ENCODE data around the gene TECTA.
A peak's percentile ranks its signal among the peaks of the same experiment; 100 is the strongest.

The TECTA gene

DNA sequence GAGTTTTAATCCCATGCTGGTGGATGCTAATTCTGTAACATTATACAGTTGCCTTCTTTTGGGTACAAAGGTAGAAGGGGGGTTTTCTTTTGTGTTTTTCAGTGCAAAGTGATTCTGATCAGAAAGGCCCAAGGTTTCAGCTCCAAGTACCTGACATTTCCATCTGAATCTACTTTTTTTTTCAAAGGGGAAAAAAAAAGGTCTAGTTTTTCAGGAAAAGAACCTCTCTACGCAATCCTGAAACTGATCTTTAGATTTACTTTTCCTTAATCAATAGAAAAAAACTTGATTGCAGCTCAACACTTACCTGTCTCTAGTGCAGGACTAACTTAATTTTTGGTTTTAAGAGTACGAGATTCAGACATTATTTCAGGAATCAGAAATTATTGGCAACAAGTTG is at the start of gene TECTA:
Gene TECTA, plus strand, starts transcription at position 301 of the 400 bp plus-strand sequence. CDS start 1,423 bp downstream, outside the sequence.
- DNase-seq (ENCODE audit: low spot score), result no peak
- TF ChIP-seq CTCF (IDR thresholded peaks at IDR 0.05; ENCODE audit: extremely low read depth, missing control alignments), result no peak

- DNase-seq (ENCODE audit: low spot score), result no peak
- no peak for TF ChIP-seq CTCF (IDR thresholded peaks at IDR 0.05; ENCODE audit: extremely low read depth, missing control alignments)
Measured at GRCh38 chr11:121053244-121053643, 47.8 kb upstream of the TECTA start.

- no peak for DNase-seq (ENCODE audit: low spot score)
- TF ChIP-seq CTCF (IDR thresholded peaks at IDR 0.05; ENCODE audit: extremely low read depth, missing control alignments), result no peak
Measured at GRCh38 chr11:121054266-121054665, 46.8 kb upstream of the TECTA start.

DNA sequence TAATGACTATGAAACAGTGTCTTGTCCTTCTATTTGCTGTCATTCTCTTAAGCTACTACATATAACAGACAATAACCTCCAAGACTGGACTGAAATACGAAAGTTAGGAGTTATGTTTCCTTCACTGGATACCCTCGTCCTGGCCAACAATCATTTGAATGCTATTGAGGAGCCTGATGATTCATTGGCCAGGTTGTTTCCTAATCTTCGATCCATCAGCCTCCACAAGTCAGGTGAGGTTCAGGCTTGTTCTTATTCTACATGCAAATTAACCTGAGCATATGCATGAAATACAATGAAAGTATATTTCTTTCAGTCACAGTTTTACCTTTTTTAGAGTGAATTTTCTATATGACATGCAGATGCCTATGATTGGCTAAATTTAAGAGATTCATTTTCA is 46.0 kb upstream of the TECTA start:
- no peak for TF ChIP-seq CTCF (IDR thresholded peaks at IDR 0.05; ENCODE audit: extremely low read depth, missing control alignments)

GRCh38 chr11:121057922-121058321 is 43.1 kb upstream of the TECTA start:
- TF ChIP-seq CTCF (IDR thresholded peaks at IDR 0.05; ENCODE audit: extremely low read depth, missing control alignments), result no peak
- DNase-seq (ENCODE audit: low spot score), result no peak

More for the DNA sequence above, 46.0 kb upstream of the TECTA start:
- DNase-seq (ENCODE audit: low spot score), result no peak

- no peak for DNase-seq (ENCODE audit: low spot score)
- no peak for TF ChIP-seq CTCF (IDR thresholded peaks at IDR 0.05; ENCODE audit: extremely low read depth, missing control alignments)
Measured at GRCh38 chr11:121058941-121059340, 42.1 kb upstream of the TECTA start.

DNA sequence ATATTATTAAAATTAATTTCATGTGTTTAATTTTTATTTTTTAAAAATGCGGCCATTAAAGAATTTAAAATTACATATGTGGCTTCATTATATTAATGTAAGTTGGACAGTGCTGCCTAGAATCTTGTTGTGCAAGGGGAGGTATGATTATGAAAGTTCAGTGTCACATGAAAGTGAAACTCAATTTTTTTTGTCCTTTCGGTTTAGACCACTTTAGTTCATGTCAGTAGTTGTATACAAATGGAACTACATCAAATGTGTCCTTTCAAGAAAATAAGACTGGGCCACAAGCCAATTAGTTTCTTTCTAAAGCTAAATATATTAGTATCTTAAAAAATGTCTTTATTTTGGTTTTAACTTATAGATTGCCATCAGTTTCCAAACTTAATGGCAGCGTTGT is 41.4 kb upstream of the TECTA start:
- DNase-seq (ENCODE audit: low spot score), result peak; percentile 42
- TF ChIP-seq CTCF (IDR thresholded peaks at IDR 0.05; ENCODE audit: extremely low read depth, missing control alignments), result no peak

Data from GM20000 (cell line).